Natural killer cell (primary cell): ENCODE measurements around the gene ERBB4. TPM values are rescaled to one million over a fixed set of nuclear protein-coding genes. Genes with fewer than 3 reads are reported as not detected.

Experiments
- ATAC-seq, 3 donors: fragments of 150-1000 bp in 2 of 3; fragments of 200-7000 bp in 1 of 3; cut with Tn5 transposase; 1 replicate in 1 of 3; 2 replicates in 2 of 3; pipeline ENCODE4 v1.10.0; 2021; ENCODE audit warnings: mild to moderate bottlenecking in 2 of 3, moderate library complexity in 2 of 3
- DNase-seq, 2 donors: peaks; one replicate each; pipeline versions ENCODE4 v3.0.0 to v3.0.0-alpha.2; 2013 to 2021; ENCODE audit warnings: mixed read lengths in 1 of 2
- H3K27ac ChIP-seq: one replicate; pipeline ENCODE4 v1.5.1; 2013; ENCODE audit warnings: mild to moderate bottlenecking, low read length
- H3K27me3 ChIP-seq: one replicate; pipeline ENCODE4 v1.6.1; 2013; ENCODE audit warnings: low read length; ENCODE audit not compliant: control insufficient read depth, insufficient read depth
- H3K36me3 ChIP-seq: one replicate; pipeline ENCODE4 v1.6.1; 2013; ENCODE audit warnings: low read length; ENCODE audit not compliant: control insufficient read depth, insufficient read depth
- H3K4me1 ChIP-seq: one replicate; pipeline ENCODE4 v1.6.1; 2013; ENCODE audit warnings: low read length; ENCODE audit not compliant: control insufficient read depth, insufficient read depth
- H3K4me3 ChIP-seq: one replicate; pipeline ENCODE4 v1.5.1; 2013; ENCODE audit warnings: low read length
- H3K9me3 ChIP-seq: one replicate; pipeline ENCODE4 v1.6.1; 2013; ENCODE audit warnings: low read length; ENCODE audit not compliant: control insufficient read depth, insufficient read depth
- H3K27ac Mint-ChIP-seq, 2 donors: one replicate each; pipeline ENCODE4 v1.8.0; 2022; ENCODE audit warnings: mild to moderate bottlenecking in 2 of 2, mixed read lengths in 2 of 2, moderate library complexity in 1 of 2
- H3K27me3 Mint-ChIP-seq, 2 donors: one replicate each; pipeline ENCODE4 v1.8.0; 2022; ENCODE audit warnings: low read depth in 2 of 2, mixed read lengths in 2 of 2
- H3K36me3 Mint-ChIP-seq: one replicate; pipeline ENCODE4 v1.8.0; 2022; ENCODE audit warnings: mixed read lengths
- H3K4me1 Mint-ChIP-seq, 2 donors: one replicate each; pipeline ENCODE4 v1.8.0; 2022; ENCODE audit warnings: mixed read lengths in 2 of 2
- H3K4me3 Mint-ChIP-seq: one replicate; pipeline ENCODE4 v1.8.0; 2022; ENCODE audit warnings: mild to moderate bottlenecking, moderate library complexity, mixed read lengths
- H3K9me3 Mint-ChIP-seq, 2 donors: one replicate each; pipeline ENCODE4 v1.8.0; 2022; ENCODE audit warnings: mixed read lengths in 2 of 2
- WGBS: methylation state at CpG from one replicate; pipeline ENCODE4 v1.1.7; 2013; ENCODE audit warnings: missing lambda C conversion rate; ENCODE audit not compliant: insufficient coverage; 5-methylcytosine and 5-hydroxymethylcytosine counted together
- intact Hi-C: fragments of 100-400 bp; cut with micrococcal nuclease; formaldehyde crosslinking; loops from one replicate; pipeline ENCODE4 v1.14.2; 2022
- total RNA-seq, 4 donors: library from RNA; stranded (reverse); fragments of 120-200 nt in 1 of 4; gene quantifications; one replicate each; pipeline versions ENCODE4 v1.2.3 to v1.2.4, GENCODE V29; 2013 to 2022
- TF ChIP-seq, protein P1 (sequence below): fragments of 200-600 bp; IDR thresholded peaks from one replicate; pipeline ENCODE4 v1.8.0; 2022; ENCODE audit warnings: antibody characterized with exemption

Gene ERBB4
- total RNA-seq, 3 donors from 2014 or later (not counting 1 experiment from before 2014, with no cell fraction given): 0.08 TPM; not detected in 2

- Histone ChIP-seq H3K36me3 (no peaks in the 10 kb centered on the region), H3K4me1 (no peaks in the 10 kb centered on the region), H3K4me3 (no peak overlapping the region), H3K9me3 (no peaks in the 10 kb centered on the region), H3K27me3 (no peaks in the 10 kb centered on the region), H3K27ac (no peak overlapping the region)
- H3K27me3 Mint-ChIP-seq: no peaks in the 10 kb centered on the region
- no peaks in the 10 kb centered on the region for H3K4me1 Mint-ChIP-seq
- no peaks in the 10 kb centered on the region for H3K36me3 Mint-ChIP-seq
- H3K9me3 Mint-ChIP-seq: peaks cover 0 to 3% of the 10 kb centered on the region in 2 donors
- TF ChIP-seq, protein P1, sequence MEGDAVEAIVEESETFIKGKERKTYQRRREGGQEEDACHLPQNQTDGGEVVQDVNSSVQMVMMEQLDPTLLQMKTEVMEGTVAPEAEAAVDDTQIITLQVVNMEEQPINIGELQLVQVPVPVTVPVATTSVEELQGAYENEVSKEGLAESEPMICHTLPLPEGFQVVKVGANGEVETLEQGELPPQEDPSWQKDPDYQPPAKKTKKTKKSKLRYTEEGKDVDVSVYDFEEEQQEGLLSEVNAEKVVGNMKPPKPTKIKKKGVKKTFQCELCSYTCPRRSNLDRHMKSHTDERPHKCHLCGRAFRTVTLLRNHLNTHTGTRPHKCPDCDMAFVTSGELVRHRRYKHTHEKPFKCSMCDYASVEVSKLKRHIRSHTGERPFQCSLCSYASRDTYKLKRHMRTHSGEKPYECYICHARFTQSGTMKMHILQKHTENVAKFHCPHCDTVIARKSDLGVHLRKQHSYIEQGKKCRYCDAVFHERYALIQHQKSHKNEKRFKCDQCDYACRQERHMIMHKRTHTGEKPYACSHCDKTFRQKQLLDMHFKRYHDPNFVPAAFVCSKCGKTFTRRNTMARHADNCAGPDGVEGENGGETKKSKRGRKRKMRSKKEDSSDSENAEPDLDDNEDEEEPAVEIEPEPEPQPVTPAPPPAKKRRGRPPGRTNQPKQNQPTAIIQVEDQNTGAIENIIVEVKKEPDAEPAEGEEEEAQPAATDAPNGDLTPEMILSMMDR: no peak
- DNase-seq (no peak), ATAC-seq (no peak)
- WGBS: 71% methylated on average over 3 of the region's 3 CpGs
- intact Hi-C loops: no loop called here
- no peak overlapping the region for H3K4me3 Mint-ChIP-seq
- no peak overlapping the region for H3K27ac Mint-ChIP-seq
These were observed 174.3 kb downstream of the ERBB4 start for GRCh38 chr2:212364112-212364985.

GRCh38 chr2:212361174-212361756, 177.3 kb downstream of the ERBB4 start:
- no peaks in the 10 kb centered on the region for H3K9me3 ChIP-seq
- WGBS: no CpG with 5 or more reads among the region's 1 CpG

DNA sequence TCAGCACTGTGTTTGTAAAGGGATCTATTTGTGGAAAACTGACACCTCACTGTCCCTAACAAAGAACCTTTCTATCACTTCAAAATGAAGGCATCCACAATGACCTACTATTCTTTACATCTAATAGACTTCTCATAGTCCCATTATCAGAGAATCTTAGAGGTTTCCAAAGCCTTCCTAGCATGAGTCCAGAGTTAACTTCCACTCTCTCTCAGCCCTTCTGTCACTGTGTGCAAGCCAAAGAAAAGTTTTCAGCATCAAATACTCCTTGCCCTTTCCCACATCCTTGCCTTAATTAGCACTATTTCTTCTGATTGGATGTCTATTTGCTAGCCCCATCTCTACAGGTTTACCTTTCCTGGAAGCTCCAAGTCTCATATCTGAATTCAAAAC, 178.5 kb downstream of the ERBB4 start:
- TF ChIP-seq, protein P1: no peak
- Histone ChIP-seq H3K27ac (no peak overlapping the region), H3K9me3 (no peaks in the 10 kb centered on the region), H3K4me1 (no peaks in the 10 kb centered on the region), H3K4me3 (no peak overlapping the region), H3K36me3 (no peaks in the 10 kb centered on the region), H3K27me3 (no peaks in the 10 kb centered on the region)
- ATAC-seq (no peak), DNase-seq (no peak)
- intact Hi-C loops: no loop called here
- H3K4me1 Mint-ChIP-seq: no peaks in the 10 kb centered on the region
- H3K36me3 Mint-ChIP-seq: no peaks in the 10 kb centered on the region
- H3K4me3 Mint-ChIP-seq: no peak overlapping the region
- no peak overlapping the region for H3K27ac Mint-ChIP-seq
- no peaks in the 10 kb centered on the region for H3K27me3 Mint-ChIP-seq
- peaks cover 0 to 3% of the 10 kb centered on the region in 2 donors for H3K9me3 Mint-ChIP-seq

More at GRCh38 chr2:212361174-212361756, 177.3 kb downstream of the ERBB4 start:
- DNase-seq: no peak
- Mint-ChIP-seq H3K27me3 (no peaks in the 10 kb centered on the region), H3K36me3 (no peaks in the 10 kb centered on the region), H3K9me3 (peaks cover 0 to 3% of the 10 kb centered on the region in 2 donors), H3K4me3 (no peak overlapping the region), H3K27ac (no peak overlapping the region), H3K4me1 (no peaks in the 10 kb centered on the region)
- no peak for ATAC-seq
- no peaks in the 10 kb centered on the region for H3K4me1 ChIP-seq
- intact Hi-C loops: no loop called here
- TF ChIP-seq, protein P1: no peak
- no peak overlapping the region for H3K4me3 ChIP-seq
- H3K36me3 ChIP-seq: no peaks in the 10 kb centered on the region
- H3K27ac ChIP-seq: no peak overlapping the region
- no peaks in the 10 kb centered on the region for H3K27me3 ChIP-seq
